ENCODE data around the gene PDIA6.
"Not testable (repeated sequence)": the region's sequence is repeated elsewhere in the genome, so short reads cannot be mapped to it uniquely, and the experiment has no call there.

Gene PDIA6

DNA sequence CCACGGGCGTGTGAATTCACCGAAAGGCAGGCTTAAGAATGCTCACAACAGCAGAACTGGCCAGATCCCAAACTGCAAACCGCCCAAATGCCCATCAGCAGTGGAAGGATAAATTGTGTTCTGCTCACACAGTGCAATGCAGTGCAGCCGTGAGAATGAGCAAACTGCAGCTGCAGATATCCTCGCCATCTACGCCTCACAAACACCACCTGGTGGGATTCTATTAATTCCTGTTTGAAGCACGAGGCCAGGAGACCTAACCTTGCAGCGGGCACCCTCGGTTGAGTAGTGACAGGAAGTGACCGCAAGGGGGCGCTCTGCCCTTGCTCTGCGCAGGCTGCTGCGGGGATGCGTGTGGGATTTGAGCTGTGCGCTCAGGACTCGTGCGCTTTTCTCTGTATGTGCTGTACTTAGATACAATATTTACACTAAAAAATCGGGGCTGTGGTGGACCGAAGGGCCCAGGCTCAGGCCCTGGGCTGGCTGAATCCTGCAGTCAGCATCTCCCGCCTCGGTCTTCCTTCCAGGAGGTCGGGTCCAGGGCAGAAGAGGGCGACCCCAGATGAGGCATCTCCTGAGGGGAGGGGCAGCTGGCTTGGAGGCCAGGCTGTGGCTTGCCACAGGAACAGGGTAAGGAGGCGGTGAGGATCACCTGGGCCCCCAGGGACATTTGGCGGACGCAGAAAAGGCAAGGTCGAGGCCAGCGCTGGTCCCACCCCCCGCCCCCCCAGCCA is 19.8 kb upstream of the PDIA6 start:
- DNase-seq (ENCODE audit: low read depth in 2 of 2) = peak; percentile 68 to 76

DNA sequence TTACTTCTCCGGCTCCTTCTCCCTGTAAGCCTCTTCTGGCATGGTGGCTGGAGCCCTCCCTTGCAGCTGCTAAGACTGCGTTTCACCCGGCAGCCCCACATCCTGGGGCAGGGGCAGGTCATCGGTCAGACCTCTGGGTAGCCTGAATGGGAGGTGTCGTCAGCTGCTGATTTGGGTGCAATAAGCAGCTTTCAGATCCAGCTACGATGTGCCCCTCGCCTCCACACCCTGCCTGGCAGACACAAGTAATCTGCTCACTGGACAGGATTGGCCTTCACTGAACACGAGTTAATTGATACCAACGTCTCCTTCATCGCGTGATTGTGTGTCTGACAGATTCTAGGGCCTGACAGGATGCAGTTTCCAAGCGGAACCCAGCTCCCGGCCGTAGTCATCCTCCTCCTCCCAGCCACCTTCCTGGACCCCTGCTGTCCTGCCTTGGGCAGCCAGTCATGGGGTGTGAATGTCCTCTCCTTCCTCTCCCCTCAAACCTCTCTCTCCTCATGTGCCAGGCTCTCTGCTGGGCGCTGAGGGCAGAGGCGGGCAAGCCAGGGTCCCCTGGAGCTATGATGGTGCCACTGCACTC is 18.9 kb upstream of the PDIA6 start:
- no peak for DNase-seq (ENCODE audit: low read depth in 2 of 2)

DNA sequence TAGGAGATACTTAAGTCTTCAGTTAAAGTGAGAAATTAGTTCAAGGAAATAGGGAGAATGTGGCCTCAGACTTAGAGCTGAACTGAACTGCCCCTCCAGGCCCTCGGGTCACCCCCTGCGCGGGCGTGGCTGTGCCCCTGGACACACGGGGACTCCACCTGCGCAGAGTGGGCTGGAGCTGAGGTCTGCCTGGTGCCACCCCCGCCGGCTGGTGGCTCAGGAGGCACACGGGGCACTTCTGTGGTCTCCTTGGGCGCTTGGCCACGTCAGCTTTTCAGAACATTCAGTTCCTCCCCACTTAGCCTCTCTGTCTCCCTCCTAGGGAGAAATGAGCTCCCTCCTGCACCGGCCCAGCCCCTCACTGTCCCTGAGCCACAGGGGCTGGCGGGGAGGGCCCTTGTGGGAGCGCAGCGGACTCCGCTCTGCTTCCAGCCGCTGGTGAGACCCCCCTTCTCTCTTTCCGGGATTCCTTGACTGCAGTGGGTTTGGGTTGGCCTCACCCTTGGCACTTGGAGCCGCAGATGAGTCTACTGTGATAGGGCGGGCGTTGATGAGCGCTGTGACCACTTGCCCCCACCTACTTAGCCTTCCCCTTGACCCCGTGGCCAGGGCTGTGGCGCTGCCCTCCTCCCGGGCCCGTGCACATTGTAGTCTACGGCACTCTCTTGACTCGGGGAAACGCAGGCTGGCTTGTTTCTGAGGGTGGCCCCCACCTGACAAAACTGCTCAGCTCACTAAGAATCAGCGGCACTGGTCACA is 18.2 kb upstream of the PDIA6 start:
- DNase-seq (ENCODE audit: low read depth in 2 of 2) = no peak

DNA sequence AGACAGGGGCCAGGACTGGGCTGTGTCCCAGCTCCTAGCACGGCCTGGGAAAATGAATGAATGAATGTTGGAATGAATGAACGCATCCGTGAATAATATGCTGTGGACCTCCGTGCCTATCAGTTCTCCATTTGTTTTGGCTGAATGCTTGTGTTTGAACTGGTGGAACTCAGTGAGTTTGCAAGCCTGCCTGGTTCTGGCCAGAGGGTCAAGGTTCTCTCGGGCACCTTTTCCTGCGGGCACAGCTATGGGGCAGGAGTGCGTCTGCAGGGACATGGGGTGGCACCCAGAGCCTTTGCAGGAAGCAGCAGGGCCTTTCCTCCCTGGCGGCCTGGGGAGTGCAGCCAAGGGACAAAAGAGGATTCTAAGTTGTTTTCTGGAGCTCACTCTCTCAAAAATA is 17.6 kb upstream of the PDIA6 start:
- no peak for DNase-seq (ENCODE audit: low read depth in 2 of 2)

DNA sequence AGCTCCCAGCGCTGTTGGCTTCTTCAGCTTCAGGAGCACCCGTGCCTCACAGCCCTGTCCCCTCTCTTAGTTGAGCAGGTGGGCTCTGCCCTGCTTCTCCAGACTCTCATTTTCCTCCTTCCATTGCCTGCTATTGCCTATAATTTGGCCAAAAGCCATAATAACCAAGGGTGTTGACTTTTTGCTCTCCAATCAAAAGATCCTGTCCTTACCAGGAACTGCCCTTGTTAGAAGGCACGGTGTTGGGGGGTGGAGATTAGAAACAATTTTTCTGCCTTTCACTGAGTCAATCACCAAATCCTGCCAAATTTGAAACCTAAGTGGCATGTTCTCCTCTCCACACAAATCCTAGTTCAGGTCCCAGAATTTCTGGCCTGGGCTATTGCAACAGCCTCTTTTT is 16.7 kb upstream of the PDIA6 start:
- no peak for DNase-seq (ENCODE audit: low read depth in 2 of 2)

DNA sequence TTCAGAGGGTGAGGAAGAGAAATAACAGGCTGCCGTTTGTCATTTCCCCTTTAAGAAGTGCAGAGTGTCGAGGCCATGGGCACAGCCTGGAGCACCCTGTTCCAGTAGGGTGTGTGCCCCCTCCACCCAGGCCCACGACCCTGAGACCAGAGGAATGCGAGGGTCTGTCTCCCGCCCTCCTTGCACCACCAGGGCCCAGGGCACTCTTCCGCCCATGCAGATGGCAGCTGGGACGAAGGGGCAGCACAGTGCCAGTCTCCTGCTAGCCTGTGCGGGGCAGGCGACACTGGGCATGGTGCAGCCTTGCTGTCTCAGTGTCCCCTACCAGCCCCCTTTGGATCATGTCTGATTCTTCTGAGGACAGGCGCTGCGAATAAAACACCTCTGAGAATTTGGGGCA is 15.8 kb upstream of the PDIA6 start:
- no peak for DNase-seq (ENCODE audit: low read depth in 2 of 2)

DNA sequence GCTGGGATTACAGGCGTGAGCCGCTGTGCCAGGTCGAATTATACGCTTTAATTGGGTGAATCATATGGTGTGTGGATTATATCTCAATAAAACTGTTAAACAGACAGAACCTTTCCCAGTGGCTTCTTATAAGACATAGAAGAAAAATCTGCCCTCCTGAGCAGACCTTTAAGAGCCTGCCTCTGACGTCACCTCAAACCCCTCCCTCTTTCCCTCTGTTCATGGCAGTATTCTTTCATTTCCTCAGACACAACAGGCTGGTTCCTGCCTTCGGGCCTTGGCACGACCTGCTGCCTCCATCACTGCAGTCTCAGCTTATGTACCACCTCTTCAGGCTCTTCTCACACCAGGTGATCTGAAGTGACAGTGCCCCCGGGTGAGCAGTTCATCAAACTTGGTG is 14.0 kb upstream of the PDIA6 start:
- no peak for DNase-seq (ENCODE audit: low read depth in 2 of 2)

DNA sequence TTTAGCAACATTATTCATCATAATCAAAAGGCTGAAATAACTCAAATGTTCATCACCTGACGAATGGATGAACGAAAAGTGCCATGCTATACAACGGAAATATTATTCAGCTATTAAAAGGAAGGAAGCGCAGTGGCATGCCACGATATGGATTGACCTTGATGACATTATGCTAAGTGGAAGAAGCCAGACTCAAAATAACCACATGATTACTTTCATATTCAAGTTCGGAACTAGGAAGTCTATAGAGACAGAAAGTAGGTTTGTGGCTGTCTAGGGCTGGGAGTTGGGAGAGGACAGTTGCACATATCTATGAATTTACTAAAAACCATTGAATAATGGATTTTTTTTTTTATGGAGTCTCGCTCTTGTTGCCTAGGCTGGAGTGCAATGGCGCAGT is 13.4 kb upstream of the PDIA6 start:
- DNase-seq (ENCODE audit: low read depth in 2 of 2) = no peak

DNA sequence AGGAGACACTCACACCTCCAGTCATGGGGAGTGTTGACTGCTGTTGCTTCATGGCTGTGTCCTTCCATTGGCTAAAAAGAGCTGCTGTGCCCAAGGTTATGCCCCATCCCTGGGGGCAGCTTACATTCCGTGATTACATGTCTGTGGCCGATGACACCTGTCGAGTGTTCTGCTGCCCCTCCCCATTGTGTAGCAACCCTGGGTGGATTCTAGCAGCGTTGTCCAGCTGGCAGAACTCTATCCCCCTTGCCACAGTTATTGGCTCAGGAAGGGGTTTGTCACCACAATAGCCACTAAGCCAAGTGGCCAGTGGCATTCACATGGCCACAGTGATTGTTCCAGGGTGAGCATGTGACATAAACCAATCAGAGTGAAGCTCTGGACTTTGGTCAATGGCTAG is 11.6 kb upstream of the PDIA6 start:
- DNase-seq (ENCODE audit: low read depth in 2 of 2) = no peak

DNA sequence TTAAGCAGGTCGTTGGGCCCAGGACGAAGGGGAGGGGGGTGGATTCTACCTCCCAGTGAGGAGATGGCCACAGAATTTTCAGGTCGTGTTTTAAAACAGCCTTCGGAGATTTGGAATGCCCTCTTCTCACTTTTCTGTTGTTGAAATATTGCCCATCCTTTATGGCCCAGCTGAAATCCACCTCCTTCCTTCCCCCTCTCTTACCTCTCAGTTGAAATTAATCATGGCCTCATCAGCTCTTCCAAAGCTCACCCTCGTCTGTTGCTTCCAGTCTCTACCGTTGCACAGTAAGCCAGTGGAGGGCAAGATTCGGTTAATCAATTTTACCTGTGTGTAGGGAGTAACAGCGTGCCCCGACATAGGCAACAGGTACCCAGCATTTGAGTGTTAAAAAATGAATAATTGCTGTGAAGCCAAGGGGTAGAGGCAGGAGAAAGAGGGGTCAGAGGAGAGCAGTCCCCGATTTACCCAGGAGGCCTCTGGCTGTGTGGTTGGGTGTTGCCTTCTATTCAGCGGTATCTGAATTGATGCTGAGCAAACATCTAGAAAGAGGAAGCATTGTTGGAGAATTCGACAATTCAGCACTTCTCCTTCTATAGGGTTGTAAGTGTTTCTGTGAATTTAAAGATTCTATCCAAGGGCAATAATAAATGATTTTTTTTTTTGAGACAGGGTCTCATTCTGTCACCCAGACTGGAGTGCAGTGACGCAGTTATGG is 8.6 kb upstream of the PDIA6 start:
- no peak for DNase-seq (ENCODE audit: low read depth in 2 of 2)

DNA sequence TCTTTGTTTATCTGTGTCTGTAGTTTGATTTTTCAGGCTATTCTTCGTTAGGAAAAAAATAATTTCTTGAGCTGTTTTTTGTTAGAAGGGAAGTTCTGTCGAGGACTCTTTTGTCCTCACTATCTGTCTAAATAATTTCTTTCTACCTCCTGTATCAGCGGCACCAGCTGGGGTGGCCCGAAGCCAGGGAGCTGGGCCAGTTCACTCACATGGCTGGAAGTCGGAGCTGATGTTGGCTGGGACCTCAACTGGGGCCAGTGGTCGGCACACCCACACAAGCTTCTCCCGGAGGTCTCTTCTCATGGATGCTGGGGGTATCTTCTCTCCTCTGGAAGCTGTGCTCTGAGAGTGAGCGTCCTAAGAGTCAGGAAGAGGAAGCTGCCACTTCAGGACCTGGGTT is 8.0 kb upstream of the PDIA6 start:
- DNase-seq (ENCODE audit: low read depth in 2 of 2) = no peak

DNA sequence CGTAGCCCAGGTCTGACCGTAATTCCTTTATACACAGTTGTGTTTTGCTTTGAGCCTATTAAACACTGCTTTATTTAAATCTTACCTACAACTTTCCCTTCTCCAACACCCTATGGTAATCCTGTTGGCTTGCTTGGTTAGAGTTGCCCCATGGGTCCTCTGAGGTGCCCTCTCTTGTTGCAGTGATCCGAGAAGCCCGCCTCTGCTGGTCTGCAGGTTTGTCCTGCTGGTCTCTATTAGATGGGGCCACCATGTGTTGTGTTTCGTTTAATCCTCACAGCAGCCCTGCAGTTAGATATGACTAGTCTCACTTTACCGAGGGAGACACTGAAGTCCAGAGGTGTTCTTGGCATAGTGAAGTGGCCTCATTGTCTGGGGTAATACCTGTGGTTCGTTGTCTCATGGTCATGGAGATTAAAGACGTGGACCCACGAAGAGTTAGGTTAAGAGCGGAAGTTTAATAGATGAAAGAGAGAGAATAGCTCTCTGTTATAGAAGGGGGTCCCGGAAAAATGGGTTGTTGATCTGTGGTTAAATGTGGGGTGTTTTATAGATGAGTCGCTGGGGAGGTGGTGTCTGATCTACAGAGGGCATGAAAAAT is 7.2 kb upstream of the PDIA6 start:
- no peak for DNase-seq (ENCODE audit: low read depth in 2 of 2)

DNA sequence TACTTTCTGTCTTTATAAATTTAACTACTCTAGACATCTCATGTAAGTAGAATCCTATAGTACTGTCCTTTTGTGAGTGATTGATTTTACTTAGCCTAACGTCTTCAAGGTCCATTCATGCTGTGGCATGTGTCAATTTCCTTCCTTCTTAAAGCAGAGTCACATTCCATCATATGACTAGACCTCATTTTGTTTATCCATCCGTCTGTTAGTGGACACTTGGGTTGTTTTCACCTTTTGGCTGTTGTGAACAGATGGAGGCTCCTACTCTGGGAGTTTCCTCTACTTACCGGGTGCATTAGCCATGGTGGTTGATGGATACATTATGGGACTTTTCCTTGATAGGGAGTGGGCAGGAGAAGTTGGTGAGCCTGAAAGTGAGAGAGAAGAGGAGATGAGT is 6.4 kb upstream of the PDIA6 start:
- no peak for DNase-seq (ENCODE audit: low read depth in 2 of 2)

DNA sequence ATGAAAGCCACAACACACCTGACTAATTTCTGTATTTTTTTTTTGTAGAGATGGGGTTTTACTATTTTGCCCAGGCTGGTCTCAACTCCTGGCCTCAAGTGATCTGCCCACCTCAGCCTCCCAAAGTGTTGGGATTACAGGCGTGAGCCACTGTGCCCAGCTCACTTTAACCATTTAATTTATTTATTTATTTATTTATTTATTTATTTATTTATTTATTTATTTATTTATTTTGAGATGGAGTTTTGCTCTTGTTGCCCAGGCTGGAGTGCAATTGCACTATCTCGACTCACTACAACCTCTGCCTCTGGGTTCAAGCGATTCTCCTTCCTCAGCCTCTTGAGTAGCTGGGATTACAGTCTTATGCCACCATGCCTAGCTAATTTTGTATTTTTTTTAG is 5.7 kb upstream of the PDIA6 start:
- not testable (repeated sequence) for DNase-seq (ENCODE audit: low read depth in 2 of 2)

DNA sequence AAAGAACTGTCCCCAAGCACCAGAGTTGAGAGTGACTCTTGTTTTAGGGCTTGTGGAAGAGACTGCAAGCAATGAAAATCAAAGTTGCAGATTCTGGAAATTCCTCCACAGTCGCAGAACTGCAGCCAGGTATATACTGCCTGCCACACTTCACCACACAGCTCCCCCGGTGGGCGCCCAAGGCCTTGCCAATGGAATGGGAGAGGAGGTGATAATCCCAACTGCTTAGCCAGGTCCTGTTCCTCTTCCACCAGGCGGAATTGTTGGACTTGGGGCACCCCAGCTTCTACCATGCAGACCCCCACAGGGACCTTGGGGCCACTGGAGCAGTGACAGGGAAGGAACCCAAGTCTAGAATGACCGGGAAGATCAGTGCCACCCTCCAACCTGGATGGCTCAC is 4.8 kb upstream of the PDIA6 start:
- no peak for DNase-seq (ENCODE audit: low read depth in 2 of 2)

DNA sequence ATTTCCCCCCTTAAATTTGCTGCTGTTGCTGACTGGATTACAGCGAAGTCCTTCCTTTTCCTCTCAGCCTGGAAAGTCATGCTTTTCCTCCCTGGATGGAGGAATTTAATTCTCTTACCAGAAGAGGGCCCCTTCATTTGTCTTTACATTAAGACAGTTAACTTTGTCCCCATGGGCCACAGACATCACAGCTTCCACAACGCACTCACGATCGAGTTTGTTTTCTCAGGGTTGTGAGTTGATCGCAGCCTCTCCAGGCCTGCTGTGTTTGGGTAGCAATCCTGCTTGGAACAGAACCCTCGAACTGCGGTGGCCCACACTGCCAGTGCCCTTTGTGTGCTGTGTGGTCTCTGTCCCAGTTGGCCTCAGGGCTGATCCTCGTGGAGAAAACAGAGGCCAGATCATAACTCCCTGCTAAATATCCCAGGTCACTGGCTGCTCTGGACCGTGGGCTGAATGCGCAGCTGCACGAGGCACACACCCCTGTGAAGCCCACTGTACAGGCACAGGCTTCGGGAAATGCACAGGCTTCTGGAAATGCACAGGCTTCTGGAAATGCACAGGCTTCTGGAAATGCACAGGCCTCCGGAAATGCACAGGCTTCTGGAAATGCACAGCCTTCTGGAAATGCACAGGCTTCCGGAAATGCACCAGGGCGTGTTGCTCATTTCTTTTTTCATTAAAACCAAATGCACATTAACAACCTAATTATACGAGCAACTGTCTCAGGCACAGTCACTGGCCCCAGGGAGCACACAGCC is 2.2 kb upstream of the PDIA6 start:
- DNase-seq (ENCODE audit: low read depth in 2 of 2) = no peak

DNA sequence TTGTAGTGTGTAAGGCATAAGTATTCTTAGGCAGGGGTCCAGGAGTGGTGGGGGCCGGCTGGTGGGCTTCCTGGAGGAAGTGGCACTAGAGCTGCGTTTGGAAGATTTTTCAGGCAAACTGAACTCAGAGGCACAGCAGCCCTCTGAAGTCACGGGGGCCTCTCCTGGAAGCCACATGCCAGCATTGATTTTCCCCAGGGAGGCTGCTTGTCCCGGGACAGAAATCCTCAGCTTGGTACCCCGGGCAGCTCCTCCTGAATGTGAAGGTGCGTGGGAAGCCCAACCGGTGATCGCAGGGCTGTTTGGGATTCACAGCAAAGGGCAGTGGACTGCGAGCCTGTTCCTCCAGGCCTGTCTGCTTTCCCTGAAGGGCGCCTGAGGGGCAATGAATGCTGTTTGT is 1.6 kb upstream of the PDIA6 start:
- DNase-seq (ENCODE audit: low read depth in 2 of 2) = no peak

DNA sequence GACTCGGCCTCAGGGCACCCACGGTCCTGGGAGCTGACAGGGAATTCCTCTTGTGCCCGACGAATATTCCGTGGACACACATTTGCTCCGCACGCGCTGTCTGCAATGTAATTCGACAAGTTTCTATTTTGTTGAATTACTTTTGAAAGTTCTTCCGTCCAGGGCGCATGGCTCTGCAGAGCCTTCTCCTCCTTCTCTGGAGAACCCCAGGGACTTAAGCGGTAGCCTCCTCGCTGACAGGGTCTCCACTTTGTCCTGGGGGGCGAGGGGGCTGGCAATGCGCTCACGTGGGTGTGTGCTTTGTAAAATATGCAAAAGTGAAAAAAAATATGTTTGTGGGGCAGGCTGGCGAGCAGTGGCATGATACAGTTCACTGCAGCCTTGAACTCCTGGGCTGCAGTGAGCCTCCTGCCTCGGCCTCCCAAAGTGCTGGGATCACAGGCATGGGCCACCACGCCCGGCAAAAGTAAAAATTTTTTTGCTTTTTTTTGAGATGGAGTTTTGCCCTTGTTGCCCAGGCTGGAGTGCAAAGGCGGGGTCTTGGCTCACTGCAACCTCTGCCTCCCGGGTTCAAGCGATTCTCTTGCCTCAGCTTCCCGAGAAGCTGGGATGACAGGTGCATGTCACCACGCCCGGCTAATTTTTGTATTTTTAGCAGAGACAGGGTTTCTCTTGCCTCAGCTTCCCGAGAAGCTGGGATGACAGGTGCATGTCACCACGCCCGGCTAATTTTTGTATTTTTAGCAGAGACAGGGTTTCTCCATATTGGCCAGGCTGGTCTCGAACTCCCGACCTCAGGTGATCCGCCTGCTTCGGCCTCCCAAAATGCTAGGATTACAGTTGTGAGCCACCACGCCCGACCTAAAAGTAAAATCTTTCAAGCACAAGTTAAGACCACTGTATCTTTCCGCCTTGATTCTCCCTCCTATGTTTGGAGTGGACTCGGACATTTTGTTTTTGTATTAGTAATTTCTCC is 866 bp upstream of the PDIA6 start:
- DNase-seq (ENCODE audit: low read depth in 2 of 2) = not testable (repeated sequence)

DNA sequence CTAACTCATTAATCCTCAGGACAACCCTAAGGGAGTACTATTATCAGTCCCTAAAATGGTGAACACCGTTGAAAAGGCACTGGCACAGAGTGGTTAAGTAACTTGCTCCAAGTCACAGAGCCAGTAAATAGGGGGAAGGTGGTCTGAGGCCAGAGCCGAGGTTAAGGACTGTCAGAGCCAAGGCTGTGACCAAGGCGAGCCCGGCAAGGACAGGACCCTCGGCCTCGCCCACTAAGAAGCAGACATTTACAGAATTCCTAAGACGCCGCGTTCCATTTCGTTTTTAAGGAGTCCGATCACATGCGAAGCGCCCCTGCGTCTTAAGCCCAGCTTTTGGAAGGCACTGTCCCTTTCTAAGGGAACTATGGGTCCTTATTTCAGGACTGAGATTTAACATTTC is 1.1 kb downstream of the PDIA6 start:
- DNase-seq (ENCODE audit: low read depth in 2 of 2) = no peak
